HepG2 (cell line): ENCODE results near the gene C22orf39. TPM values are rescaled to one million over a fixed set of nuclear protein-coding genes. Genes with fewer than 3 reads are reported as not detected.

Source experiments
- CEBPZ ChIP-seq: IDR thresholded peaks from 2 replicates; pipeline ENCODE4 v1.6.1; 2012; ENCODE audit warnings: low read length, improper control_type of control experiment
- FOXM1 ChIP-seq: sonication (generic); formaldehyde crosslinking; IDR thresholded peaks from 2 replicates; pipeline ENCODE4 v1.5.0; 2020; ENCODE audit warnings: missing genetic modification reagents
- MBD4 ChIP-seq: IDR thresholded peaks from 2 replicates; pipeline ENCODE4 v1.6.1; 2012; ENCODE audit warnings: low read length, inconsistent platforms, borderline replicate concordance
- MXI1 ChIP-seq: IDR thresholded peaks from 3 replicates; pipeline ENCODE4 v1.6.1; 2012; ENCODE audit warnings: low read depth, low read length, inconsistent platforms, borderline replicate concordance
- POLR2A ChIP-seq, 2 experiments: IDR thresholded peaks; 2 replicates each; pipeline ENCODE4 v1.6.1; 2011; ENCODE audit warnings: low read depth in 2 of 2, low read length in 2 of 2, mild to moderate bottlenecking in 1 of 2, moderate library complexity in 1 of 2; ENCODE audit not compliant: insufficient read depth in 1 of 2
- RFXANK ChIP-seq: IDR thresholded peaks from 2 replicates; pipeline ENCODE4 v1.6.1; 2016
- TEAD3 ChIP-seq: optimal IDR thresholded peaks from 2 replicates; pipeline ENCODE3; 2016; ENCODE audit warnings: borderline replicate concordance
- TFDP1 ChIP-seq: IDR thresholded peaks from 2 replicates; pipeline ENCODE4 v1.6.1; 2016; ENCODE audit warnings: missing compliant biosample characterization, missing genetic modification reagents, borderline replicate concordance
- TFE3 ChIP-seq: IDR thresholded peaks from 2 replicates; pipeline ENCODE4 v1.6.1; 2016
- XBP1 ChIP-seq: sonication (generic); formaldehyde crosslinking; IDR thresholded peaks from 2 replicates; pipeline ENCODE4 v1.5.0; 2020; ENCODE audit warnings: missing genetic modification reagents
- ZBTB7B ChIP-seq: sonication (generic); formaldehyde crosslinking; IDR thresholded peaks from 2 replicates; pipeline ENCODE4 v1.4.0; 2020; ENCODE audit warnings: missing genetic modification reagents
- ZMYM2 ChIP-seq: sonication (generic); formaldehyde crosslinking; IDR thresholded peaks from 2 replicates; pipeline ENCODE4 v1.8.0; 2022; ENCODE audit warnings: mild to moderate bottlenecking, missing genetic modification reagents
- ZNF142 ChIP-seq: sonication (generic); formaldehyde crosslinking; IDR thresholded peaks from 2 replicates; pipeline ENCODE4 v1.4.0; 2020; ENCODE audit warnings: missing genetic modification reagents
- ZNF160 ChIP-seq: sonication (generic); formaldehyde crosslinking; IDR thresholded peaks from 2 replicates; pipeline ENCODE4 v1.8.0; 2022; ENCODE audit warnings: mild to moderate bottlenecking, inconsistent platforms, missing genetic modification reagents
- ZNF558 ChIP-seq: sonication (generic); formaldehyde crosslinking; IDR thresholded peaks from 2 replicates; pipeline ENCODE4 v1.9.0; 2022; ENCODE audit warnings: mild to moderate bottlenecking, missing genetic modification reagents, borderline replicate concordance
- ZNF781 ChIP-seq: sonication (generic); formaldehyde crosslinking; IDR thresholded peaks from 2 replicates; pipeline ENCODE4 v1.5.1; 2020; ENCODE audit warnings: borderline replicate concordance, mild to moderate bottlenecking, missing genetic modification reagents; ENCODE audit errors: not compliant biosample characterization
- ZNF788 ChIP-seq: sonication (generic); formaldehyde crosslinking; IDR thresholded peaks from 2 replicates; pipeline ENCODE4 v1.5.0; 2020; ENCODE audit warnings: mild to moderate bottlenecking, missing genetic modification reagents, borderline replicate concordance
- ZNF790 ChIP-seq: sonication (generic); formaldehyde crosslinking; IDR thresholded peaks from 2 replicates; pipeline ENCODE4 v1.8.0; 2022; ENCODE audit warnings: missing genetic modification reagents, mild to moderate bottlenecking, borderline replicate concordance
- polyA plus RNA-seq, 8 experiments: library from polyadenylated mRNA; depleted of rRNA in 3 of 8; stranded (reverse) in 7 of 8; unstranded in 1 of 8; fragments of >200 nt; fragmentation: Illumina TruSeq in 4 of 8; extraction: Trizol in 4 of 8; gene quantifications; 2 replicates each; pipeline versions ENCODE4 v1.2.1 to v1.2.3, GENCODE V29; 2011 to 2016; ENCODE audit warnings: low read depth in 4 of 8, missing spikeins in 1 of 8, mixed read lengths in 1 of 8; ENCODE audit not compliant: insufficient read depth in 1 of 8
- total RNA-seq, 5 experiments: library from RNA; depleted of rRNA; stranded (reverse); fragments of >200 nt; fragmentation: Illumina TruSeq; extraction: Trizol; gene quantifications; 2 replicates each; pipeline ENCODE4 v1.2.3, GENCODE V29; 2016; ENCODE audit warnings: low read depth in 1 of 5

C22orf39 gene
- total and polyA plus RNA-seq, 2 of the 13 experiments (the other 11 are each of a cell fraction or from before 2014, with no cell fraction given) = 23.4 to 26.4 TPM

GRCh38 chr22:19447330-19448075, at the start of gene C22orf39 (continued):
- TF ChIP-seq MBD4 (no peak), XBP1 (CRISPR knock-in tag) (no peak; the same call in 1 of the 2 replicates), ZNF781 (peak; percentile 53), ZNF142 (CRISPR knock-in tag) (peak; percentile 43; the same call in 1 of the 2 replicates), TFDP1 (CRISPR knock-in tag) (peak; percentile 87; the same call in 1 of the 2 replicates), ZMYM2 (no peak), ZBTB7B (CRISPR knock-in tag) (peak; percentile 90), FOXM1 (CRISPR knock-in tag) (no peak), CEBPZ (peak; percentile 48; the same call in 1 of the 2 replicates), POLR2A (IDR thresholded peaks at IDR 0.05; ENCODE audit: insufficient read depth in 1 of 2, low read depth in 2 of 2, low read length in 2 of 2) (peak; percentile 55 to 87; a peak in 3 of 4 replicates), MXI1 (no peak; the same call in 2 of the 3 replicates), TEAD3 (no peak), ZNF788 (peak; percentile 34; the same call in 1 of the 2 replicates), ZNF160 (CRISPR knock-in tag) (no peak), ZNF558 (CRISPR knock-in tag) (peak; percentile 50; the same call in 1 of the 2 replicates), ZNF790 (CRISPR knock-in tag) (no peak), RFXANK (CRISPR knock-in tag) (no peak), TFE3 (CRISPR knock-in tag) (peak; percentile 50; the same call in 1 of the 2 replicates)
